NCI-H345 treated with DMSO at 0.1 percent for 48 hours (cell line): ENCODE results near the gene RNF112.
"Not testable (repeated sequence)": the region's sequence is repeated elsewhere in the genome, so short reads cannot be mapped to it uniquely, and the experiment has no call there.

ENCODE experiments used
- DNase-seq: peaks from one replicate; lab custom pipeline; 2025; ENCODE audit not compliant: unreplicated experiment; lab: John Stamatoyannopoulos, UW

Gene RNF112

GRCh38 chr17:19443148-19443547 lies 32.1 kb downstream of the RNF112 start:
- no peak for DNase-seq

GRCh38 chr17:19445105-19445504 lies 34.1 kb downstream of the RNF112 start:
- no peak for DNase-seq

DNA sequence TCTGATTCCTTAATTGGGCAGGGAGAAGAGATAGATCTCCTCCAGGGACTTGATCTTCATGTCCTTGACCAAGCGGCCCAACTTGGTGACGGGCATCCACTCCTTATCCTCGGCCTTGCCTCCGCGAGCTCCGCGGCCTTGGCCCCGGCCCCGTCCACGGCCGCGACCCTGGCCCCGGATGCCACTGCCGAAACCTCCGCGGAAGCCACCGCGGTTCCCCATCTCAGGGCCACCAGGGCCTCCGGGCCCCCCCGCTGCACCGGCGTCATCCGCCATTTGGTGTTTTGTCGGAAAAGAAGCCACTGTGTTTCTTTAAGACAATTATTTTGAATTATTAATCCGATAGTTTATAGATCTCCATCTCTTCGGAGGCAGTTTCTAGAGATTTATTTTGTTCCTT lies 35.5 kb downstream of the RNF112 start:
- not testable (repeated sequence) for DNase-seq

- peak; percentile 54 for DNase-seq
These were observed 36.1 kb downstream of the RNF112 start for GRCh38 chr17:19447085-19447583.

- no peak for DNase-seq
These were observed 37.6 kb downstream of the RNF112 start for GRCh38 chr17:19448341-19449268.

DNA sequence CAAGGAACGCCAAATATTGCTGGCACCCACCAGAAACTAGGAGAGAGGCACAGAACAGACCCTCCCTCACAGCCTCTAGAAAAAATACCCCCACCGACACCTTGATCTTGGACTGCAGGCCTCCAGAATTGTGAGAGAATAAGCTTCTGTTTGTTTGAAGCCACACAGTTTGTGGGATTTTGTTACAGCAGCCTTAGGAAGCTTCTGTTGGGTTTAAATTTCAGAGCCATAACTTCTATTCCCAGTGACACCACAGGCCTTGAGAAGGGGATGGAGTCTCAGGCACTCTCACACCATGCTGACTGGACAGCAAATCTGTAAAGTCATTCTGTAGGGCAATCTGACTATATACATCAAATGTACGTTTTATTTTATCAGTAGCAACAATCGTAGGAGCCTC lies 38.6 kb downstream of the RNF112 start:
- DNase-seq: no peak

GRCh38 chr17:19453296-19453695 lies 42.3 kb downstream of the RNF112 start:
- no peak for DNase-seq

DNA sequence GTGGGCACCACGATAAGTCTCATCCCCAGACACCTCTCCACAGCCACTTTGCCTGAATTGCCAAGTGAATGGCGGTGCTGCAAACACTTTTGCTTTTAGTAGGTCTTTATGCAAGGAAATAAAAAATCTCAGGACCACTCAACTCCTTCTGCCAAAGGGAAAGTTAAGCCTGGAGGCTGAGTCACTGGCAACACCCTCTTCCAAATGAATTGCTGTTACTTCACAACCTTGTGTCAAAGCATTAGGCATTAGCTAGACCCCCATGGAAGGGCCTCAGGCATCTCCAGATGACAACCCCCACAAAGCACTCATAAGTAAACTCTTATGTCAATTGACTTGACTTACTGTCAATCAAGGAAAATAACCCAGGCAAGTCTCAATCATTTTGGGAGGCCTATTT lies 43.0 kb downstream of the RNF112 start:
- no peak for DNase-seq

DNA sequence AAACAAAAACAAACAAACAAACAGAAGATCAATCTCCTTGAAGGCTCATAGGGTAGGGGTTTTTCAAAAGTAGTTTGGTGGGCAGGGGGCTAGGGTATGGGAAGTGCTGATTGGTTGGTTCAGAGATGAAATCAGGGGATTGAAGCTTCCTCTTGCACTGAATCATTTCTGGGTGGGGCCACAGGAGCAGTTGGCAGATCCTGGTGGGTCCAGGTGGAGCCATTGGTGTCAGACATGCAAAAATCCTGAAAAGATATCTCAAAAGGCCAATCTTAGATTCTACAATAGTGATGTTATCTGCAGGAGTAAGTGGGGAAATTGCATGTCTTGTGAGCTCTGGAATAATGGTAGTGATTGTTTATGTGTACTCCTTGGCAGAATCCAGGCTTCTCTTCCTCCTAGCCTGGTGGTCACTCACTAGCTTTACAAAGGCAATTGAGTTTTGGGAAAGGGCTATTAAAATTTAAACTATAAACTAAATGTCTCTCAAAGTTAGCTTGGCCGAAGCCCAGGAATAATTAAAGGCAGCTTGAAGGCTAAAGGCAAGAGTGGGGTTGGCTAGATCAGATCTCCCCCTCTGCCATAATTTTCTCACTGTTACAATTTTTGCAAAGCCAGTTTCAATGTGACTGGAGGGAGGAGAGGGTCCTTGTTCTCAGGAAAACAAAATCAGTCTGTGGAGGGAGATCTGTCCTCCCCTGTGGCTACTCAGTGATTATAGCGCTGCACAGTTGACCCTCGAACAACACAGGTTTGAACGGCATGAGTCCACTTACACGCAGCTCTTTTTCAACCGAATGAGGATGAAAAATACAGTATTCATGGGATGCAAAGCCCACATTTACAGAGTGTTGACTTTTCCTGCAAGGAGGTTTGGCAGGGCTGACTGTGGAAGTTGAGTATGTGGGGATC lies 45.2 kb downstream of the RNF112 start:
- DNase-seq: no peak

DNA sequence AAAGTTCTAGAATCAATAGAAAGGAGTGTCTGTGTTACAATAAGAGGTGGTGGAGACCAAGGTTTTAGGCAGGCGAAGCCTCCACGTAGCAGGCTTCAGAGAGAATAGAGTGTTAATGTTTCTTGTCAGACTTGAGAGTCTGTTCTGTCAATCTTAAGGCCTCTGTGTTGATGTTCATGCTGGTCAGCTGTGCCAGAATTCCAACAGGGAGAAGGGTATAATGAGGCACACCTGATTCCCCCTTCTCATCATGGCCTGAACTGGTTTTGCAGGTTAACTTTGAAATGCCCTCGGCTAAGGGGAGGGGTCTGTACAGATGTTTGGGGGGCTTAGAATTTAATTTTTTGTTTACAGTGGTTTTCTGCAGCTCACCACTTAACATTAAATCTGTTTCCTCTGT lies 46.0 kb downstream of the RNF112 start:
- DNase-seq: no peak

DNA sequence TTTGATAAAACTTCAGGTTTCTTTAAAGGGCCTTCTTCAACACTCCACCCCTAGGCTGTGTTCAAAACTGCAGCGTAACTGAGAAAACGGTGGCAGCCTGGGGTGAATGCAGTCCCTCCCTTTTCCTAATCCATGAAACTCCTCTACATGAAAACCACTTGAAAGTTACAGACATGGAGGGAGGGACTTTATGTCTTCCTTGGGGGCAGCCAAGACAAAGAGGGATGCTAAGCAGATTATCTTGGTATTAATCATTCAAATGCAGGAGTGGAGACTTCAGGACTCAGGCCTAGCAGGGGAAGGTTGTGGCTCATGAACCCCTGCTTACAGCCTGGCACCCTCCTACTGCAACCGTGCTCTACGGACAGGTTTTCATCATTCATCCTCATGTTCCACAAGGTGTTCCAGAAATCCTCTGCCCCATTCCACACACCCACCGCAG lies 46.8 kb downstream of the RNF112 start:
- no peak for DNase-seq

DNA sequence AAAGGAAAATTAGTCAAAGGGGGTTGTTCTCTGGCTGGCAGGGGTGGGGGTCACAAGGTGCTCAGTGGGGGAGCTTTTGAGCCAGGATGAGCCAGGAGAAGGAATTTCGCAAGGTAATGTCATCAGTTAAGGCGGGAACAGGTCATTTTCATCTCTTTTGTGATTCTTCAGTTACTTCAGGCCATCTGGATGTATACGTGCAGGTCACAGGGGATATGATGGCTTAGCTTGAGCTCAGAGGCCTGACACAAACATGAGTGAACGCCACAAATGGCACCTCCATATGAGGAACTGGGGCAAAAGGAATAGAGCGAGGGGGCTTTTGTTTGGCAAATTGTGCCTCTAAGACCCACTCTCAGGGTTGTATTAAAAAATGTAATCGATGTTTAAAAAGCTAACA lies 47.4 kb downstream of the RNF112 start:
- not testable (repeated sequence) for DNase-seq

GRCh38 chr17:19459018-19459655 lies 48.1 kb downstream of the RNF112 start:
- not testable (repeated sequence) for DNase-seq

DNA sequence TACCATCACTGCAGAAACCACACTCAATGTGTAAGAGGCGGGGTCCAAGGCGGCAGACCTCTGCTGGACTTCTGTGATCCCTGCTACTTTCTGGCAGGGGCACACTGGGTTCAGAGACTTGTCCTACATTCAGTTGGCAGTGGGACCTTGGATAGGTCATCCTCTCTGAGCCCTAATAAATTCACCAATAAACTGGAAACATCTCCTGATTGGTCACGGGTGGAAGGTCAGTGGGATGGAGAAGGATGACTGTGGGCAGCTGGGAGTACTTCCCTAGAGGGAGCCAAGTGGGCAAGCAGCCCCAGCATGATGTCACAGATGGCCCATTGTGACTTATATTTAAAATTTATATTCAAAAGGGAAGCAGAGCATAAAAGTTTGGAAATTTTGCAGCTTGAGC lies 49.7 kb downstream of the RNF112 start:
- no peak for DNase-seq

DNA sequence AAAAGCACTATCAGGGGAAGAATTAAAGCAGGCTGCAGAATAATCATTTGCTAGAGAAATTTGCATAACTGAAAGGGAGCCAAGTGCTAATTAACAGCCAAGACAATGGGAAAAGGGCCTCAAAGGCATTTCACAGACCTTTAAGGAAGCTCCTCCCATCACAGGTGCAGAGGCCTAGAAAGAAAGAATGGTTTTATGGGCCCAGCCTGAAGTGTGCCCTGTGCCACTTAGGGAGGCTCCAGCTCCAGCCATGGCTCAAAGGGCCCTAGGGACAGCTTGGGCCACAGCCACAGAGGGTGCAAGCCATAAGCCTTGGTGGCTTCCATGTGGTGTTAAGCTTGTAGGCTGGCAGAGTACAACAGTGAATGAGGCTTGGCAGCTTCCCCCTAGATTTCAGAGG lies 50.1 kb downstream of the RNF112 start:
- DNase-seq: no peak

DNA sequence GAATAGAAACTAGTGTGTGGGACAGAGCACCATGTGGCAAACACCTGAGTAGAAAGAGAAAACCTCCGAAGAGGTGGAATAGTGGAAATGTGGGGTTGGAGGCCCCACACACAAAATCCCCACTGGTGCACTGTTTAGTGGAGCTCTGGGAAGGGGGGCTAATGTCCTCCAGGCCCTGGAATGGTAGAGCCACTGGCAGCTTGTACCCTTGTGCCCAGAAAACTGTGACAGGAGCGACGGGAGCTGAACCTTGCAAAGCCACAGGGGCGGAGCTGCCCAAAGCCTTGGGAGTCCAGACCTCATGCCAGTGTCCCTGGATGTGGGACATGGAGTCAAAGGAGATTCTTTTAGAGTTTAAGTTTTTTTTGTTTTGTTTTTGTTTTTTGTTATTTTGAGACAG lies 50.6 kb downstream of the RNF112 start:
- DNase-seq: no peak

- not testable (repeated sequence) for DNase-seq
These were observed 51.5 kb downstream of the RNF112 start for GRCh38 chr17:19462456-19463035.

- no peak for DNase-seq
These were observed 53.3 kb downstream of the RNF112 start for GRCh38 chr17:19464031-19465026.
